HepG2 (cell line): Measurements from ENCODE around the gene NCKAP1. TPM values are rescaled to one million over a fixed set of nuclear protein-coding genes. Genes with fewer than 3 reads are reported as not detected.
A peak's percentile ranks its signal among the peaks of the same experiment; 100 is the strongest.

Source experiments
- ATAC-seq: fragments of 200-7000 bp; cut with Tn5 transposase; 3 replicates; pipeline ENCODE4 v1.9.1; 2020; ENCODE audit warnings: mild to moderate bottlenecking, moderate library complexity
- BruUV-seq: library from RNA; stranded (reverse); fragments of 400-500 nt; replicated peaks from 2 replicates; lab custom pipeline; 2021; lab: Mats Ljungman, UMichigan
- CTCF ChIA-PET: fragments of 300-600 bp; formaldehyde crosslinking; extraction: SDS; loops from one replicate; lab custom pipeline; 2021; ENCODE audit warnings: low total read pairs, inconsistent platforms, low intra/inter-chr PET ratio; lab: Yijun Ruan, JAX
- POLR2A ChIA-PET: fragments of 350-600 bp; sonication (Branson Sonifier 250); formaldehyde crosslinking; loops from one replicate; lab custom pipeline; 2020; ENCODE audit warnings: antibody characterized with exemption, inconsistent platforms; lab: Yijun Ruan, JAX
- DNase-seq: peaks from one replicate; pipeline ENCODE4 v3.0.0-alpha.2; 2015; ENCODE audit warnings: low spot score
- FAIRE-seq: peaks from 3 replicates; lab custom pipeline; 2011; peaks lifted over from hg19 to GRCh38; lab: Jason Lieb, UNC
- H2AFZ ChIP-seq: one replicate; pipeline ENCODE4 v1.6.1; 2011; ENCODE audit warnings: low read length, inconsistent platforms
- H3K27ac ChIP-seq: fragments of 300-600 bp; 3 replicates; pipeline ENCODE4 v1.8.0; 2011; ENCODE audit warnings: mixed run types, mild to moderate bottlenecking, mixed read lengths, low read length, inconsistent platforms; ENCODE audit not compliant: insufficient read depth; ENCODE audit errors: extremely low read length
- H3K27me3 ChIP-seq, 2 experiments: fragments of 200-600 bp in 1 of 2; 2 replicates in 1 of 2; 3 replicates in 1 of 2; pipeline versions ENCODE4 v1.6.0 to v1.8.0; 2011; ENCODE audit warnings: low read length in 2 of 2, mild to moderate bottlenecking in 2 of 2, moderate library complexity in 2 of 2, inconsistent platforms in 1 of 2; ENCODE audit not compliant: insufficient read depth in 2 of 2, control insufficient read depth in 1 of 2
- H3K36me3 ChIP-seq, 2 experiments: fragments of 200-600 bp in 1 of 2; replicated peaks in 1 of 2; 2 replicates in 1 of 2; 3 replicates in 1 of 2; pipeline versions ENCODE4 v1.5.1 to v1.8.0; 2011; ENCODE audit warnings: low read length in 2 of 2, inconsistent platforms in 1 of 2; ENCODE audit not compliant: insufficient read depth in 2 of 2, control insufficient read depth in 1 of 2
- H3K4me1 ChIP-seq: 2 replicates; pipeline ENCODE4 v1.5.1; 2012; ENCODE audit warnings: low read length, inconsistent platforms; ENCODE audit not compliant: insufficient read depth
- H3K4me2 ChIP-seq: 2 replicates; pipeline ENCODE4 v1.6.0; 2011; ENCODE audit warnings: low read depth, low read length, inconsistent platforms
- H3K4me3 ChIP-seq, 3 experiments: fragments of 200-600 bp in 1 of 3; sonication (generic), shearing (Covaris generic) in 1 of 3; replicated peaks in 1 of 3; 2 replicates each; pipeline ENCODE4 v1.5.1; 2011 to 2016; ENCODE audit warnings: low read length in 3 of 3, inconsistent platforms in 2 of 3, low read depth in 2 of 3, mild to moderate bottlenecking in 2 of 3, control low read depth in 1 of 3, mixed read lengths in 1 of 3; ENCODE audit not compliant: insufficient read depth in 1 of 3
- H3K79me2 ChIP-seq: one replicate; pipeline ENCODE4 v1.6.1; 2011; ENCODE audit warnings: low read length, inconsistent platforms; ENCODE audit not compliant: insufficient read depth
- H3K9ac ChIP-seq: 2 replicates; pipeline ENCODE4 v1.6.0; 2011; ENCODE audit warnings: mild to moderate bottlenecking, low read depth, low read length, inconsistent platforms; ENCODE audit not compliant: insufficient read depth
- H3K9me3 ChIP-seq: 2 replicates; pipeline ENCODE4 v1.5.1; 2012; ENCODE audit warnings: mild to moderate bottlenecking, low read length
- H4K20me1 ChIP-seq: 2 replicates; pipeline ENCODE4 v1.6.0; 2011; ENCODE audit warnings: inconsistent platforms, mild to moderate bottlenecking, low read length, moderate library complexity; ENCODE audit not compliant: insufficient read depth
- HNRNPH1 ChIP-seq: fragments of 200-400 bp; formaldehyde crosslinking; optimal IDR thresholded peaks from 2 replicates; pipeline ENCODE3; 2017; ENCODE audit warnings: mild to moderate bottlenecking, low read depth, low read length
- STAG1 ChIP-seq: sonication (generic); formaldehyde crosslinking; IDR thresholded peaks from 2 replicates; pipeline ENCODE4 v1.4.0; 2020; ENCODE audit warnings: missing genetic modification reagents
- WGBS: methylation state at CpG from one replicate; pipeline ENCODE4 v1.1.6; 2017; ENCODE audit warnings: low lambda C conversion rate; 5-methylcytosine and 5-hydroxymethylcytosine counted together
- in situ Hi-C: cut with HindIII; loops from 2 replicates; pipeline ENCODE4 v1.10.0; 2017; ENCODE audit warnings: low pct_unique_long_range_greater_than_20kb; ENCODE audit not compliant: extremely low pct_ligation_motif_present
- intact Hi-C: fragments of 100-400 bp; cut with micrococcal nuclease; formaldehyde crosslinking; loops from one replicate; pipeline ENCODE4 v1.10.0; 2022; ENCODE audit not compliant: unreplicated experiment
- polyA plus RNA-seq, 8 experiments: library from polyadenylated mRNA; depleted of rRNA in 3 of 8; stranded (reverse) in 7 of 8; unstranded in 1 of 8; fragments of >200 nt; fragmentation: Illumina TruSeq in 4 of 8; extraction: Trizol in 4 of 8; gene quantifications; 2 replicates each; pipeline versions ENCODE4 v1.2.1 to v1.2.3, GENCODE V29; 2011 to 2016; ENCODE audit warnings: low read depth in 4 of 8, missing spikeins in 1 of 8, mixed read lengths in 1 of 8; ENCODE audit not compliant: insufficient read depth in 1 of 8
- total RNA-seq, 5 experiments: library from RNA; depleted of rRNA; stranded (reverse); fragments of >200 nt; fragmentation: Illumina TruSeq; extraction: Trizol; gene quantifications; 2 replicates each; pipeline ENCODE4 v1.2.3, GENCODE V29; 2016; ENCODE audit warnings: low read depth in 1 of 5
- TF ChIP-seq, protein P1 (sequence below): sonication (generic); formaldehyde crosslinking; IDR thresholded peaks from 2 replicates; pipeline ENCODE4 v1.4.0; 2020; ENCODE audit warnings: missing genetic modification reagents, borderline replicate concordance
- TF ChIP-seq, protein P2 (sequence below): IDR thresholded peaks from 2 replicates; pipeline ENCODE4 v1.6.1; 2016; ENCODE audit warnings: mild to moderate bottlenecking
- TF ChIP-seq, protein P3 (sequence below): IDR thresholded peaks from 2 replicates; pipeline ENCODE4 v1.6.1; 2016; ENCODE audit warnings: low read depth

NCKAP1 gene
- total and polyA plus RNA-seq, 2 of the 13 experiments (the other 11 are each of a cell fraction or from before 2014, with no cell fraction given): 72.1 to 96.3 TPM

DNA sequence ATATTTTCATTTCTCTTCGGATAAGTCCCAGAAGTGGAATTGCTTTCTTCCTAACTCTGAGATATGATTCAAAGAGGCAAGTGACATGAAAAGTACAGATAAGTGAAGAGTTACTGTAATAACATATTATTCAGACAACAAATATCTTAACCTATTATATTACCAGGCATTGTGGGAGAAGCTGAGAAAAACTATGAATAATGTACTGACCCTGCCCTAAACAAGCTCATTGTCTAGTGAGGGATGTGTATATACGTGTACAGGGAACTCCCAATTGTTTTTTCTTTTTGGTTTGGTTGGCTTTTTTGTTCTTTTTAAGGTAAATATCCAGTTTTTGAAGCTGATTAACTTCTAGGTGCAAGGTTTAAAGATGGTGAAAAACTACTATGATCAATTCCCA lies 26.5 kb downstream of the NCKAP1 start:
- intact Hi-C loops (no loop called here), in situ Hi-C loops (no loop called here)
- CTCF ChIA-PET: no interaction called here
- Histone ChIP-seq H3K27ac (no peak overlapping the region), H3K79me2 (peaks cover 86% of the 10 kb centered on the region), H3K9me3 (no peaks in the 10 kb centered on the region), H3K36me3 (peaks cover 0 to 6% of the 10 kb centered on the region in 2 experiments; a peak in 2 of 5 replicates), H4K20me1 (peaks cover 7% of the 10 kb centered on the region; the same call in 1 of the 2 replicates), H3K9ac (no peak overlapping the region), H2AFZ (no peak overlapping the region)
- no TSS peak for BruUV-seq
- no peak for TF ChIP-seq STAG1 (CRISPR knock-in tag)
- TF ChIP-seq, protein P1, sequence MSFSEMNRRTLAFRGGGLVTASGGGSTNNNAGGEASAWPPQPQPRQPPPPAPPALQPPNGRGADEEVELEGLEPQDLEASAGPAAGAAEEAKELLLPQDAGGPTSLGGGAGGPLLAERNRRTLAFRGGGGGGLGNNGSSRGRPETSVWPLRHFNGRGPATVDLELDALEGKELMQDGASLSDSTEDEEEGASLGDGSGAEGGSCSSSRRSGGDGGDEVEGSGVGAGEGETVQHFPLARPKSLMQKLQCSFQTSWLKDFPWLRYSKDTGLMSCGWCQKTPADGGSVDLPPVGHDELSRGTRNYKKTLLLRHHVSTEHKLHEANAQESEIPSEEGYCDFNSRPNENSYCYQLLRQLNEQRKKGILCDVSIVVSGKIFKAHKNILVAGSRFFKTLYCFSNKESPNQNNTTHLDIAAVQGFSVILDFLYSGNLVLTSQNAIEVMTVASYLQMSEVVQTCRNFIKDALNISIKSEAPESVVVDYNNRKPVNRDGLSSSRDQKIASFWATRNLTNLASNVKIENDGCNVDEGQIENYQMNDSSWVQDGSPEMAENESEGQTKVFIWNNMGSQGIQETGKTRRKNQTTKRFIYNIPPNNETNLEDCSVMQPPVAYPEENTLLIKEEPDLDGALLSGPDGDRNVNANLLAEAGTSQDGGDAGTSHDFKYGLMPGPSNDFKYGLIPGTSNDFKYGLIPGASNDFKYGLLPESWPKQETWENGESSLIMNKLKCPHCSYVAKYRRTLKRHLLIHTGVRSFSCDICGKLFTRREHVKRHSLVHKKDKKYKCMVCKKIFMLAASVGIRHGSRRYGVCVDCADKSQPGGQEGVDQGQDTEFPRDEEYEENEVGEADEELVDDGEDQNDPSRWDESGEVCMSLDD (CRISPR knock-in tag): no peak
- TF ChIP-seq, protein P2, sequence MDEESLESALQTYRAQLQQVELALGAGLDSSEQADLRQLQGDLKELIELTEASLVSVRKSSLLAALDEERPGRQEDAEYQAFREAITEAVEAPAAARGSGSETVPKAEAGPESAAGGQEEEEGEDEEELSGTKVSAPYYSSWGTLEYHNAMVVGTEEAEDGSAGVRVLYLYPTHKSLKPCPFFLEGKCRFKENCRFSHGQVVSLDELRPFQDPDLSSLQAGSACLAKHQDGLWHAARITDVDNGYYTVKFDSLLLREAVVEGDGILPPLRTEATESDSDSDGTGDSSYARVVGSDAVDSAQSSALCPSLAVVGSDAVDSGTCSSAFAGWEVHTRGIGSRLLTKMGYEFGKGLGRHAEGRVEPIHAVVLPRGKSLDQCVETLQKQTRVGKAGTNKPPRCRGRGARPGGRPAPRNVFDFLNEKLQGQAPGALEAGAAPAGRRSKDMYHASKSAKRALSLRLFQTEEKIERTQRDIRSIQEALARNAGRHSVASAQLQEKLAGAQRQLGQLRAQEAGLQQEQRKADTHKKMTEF: no peak
- TF ChIP-seq, all 625 proteins: peak for 0
- DNase-seq: no peak
- ATAC-seq: no peak
- POLR2A ChIA-PET: no interaction called here
- H3K4me3 ChIP-seq: no peak overlapping the region
- no peak overlapping the region for H3K4me2 ChIP-seq
- whole genome bisulfite sequencing: 95% methylated on average over 2 of the region's 2 CpGs
- FAIRE-seq: no peak
- H3K27me3 ChIP-seq: no peaks in the 10 kb centered on the region
- no peaks in the 10 kb centered on the region for H3K4me1 ChIP-seq

DNA sequence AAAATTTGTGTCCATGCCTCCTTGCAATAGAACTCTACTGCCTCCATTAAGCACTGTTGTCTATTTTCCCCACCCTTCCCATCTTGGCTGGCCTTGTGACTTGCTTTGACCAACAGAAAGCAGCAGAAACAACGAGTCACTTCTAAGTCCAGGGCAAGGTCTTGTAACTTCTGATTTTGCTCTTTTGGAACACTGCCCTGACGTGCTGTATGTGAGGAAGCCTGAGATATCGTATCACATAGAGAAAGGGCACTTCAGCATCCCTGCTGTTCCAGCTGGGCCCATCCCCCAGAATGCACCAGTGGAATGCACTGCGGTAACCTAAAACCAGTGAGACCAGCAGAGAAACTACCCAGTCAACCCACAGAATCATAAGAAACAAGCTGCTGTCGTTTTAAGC lies 28.1 kb downstream of the NCKAP1 start:
- Histone ChIP-seq H3K4me2 (no peak overlapping the region), H3K9ac (no peak overlapping the region), H2AFZ (no peak overlapping the region), H3K9me3 (no peaks in the 10 kb centered on the region), H3K36me3 (peaks cover 0 to 6% of the 10 kb centered on the region in 2 experiments; a peak in 2 of 5 replicates), H3K4me3 (no peak overlapping the region), H4K20me1 (peaks cover 14% of the 10 kb centered on the region; the same call in 1 of the 2 replicates), H3K27me3 (no peaks in the 10 kb centered on the region), H3K27ac (no peak overlapping the region), H3K4me1 (no peaks in the 10 kb centered on the region), H3K79me2 (peaks cover 86% of the 10 kb centered on the region)
- in situ Hi-C loops (no loop called here), intact Hi-C loops (no loop called here)
- ChIA-PET CTCF (no interaction called here), POLR2A (no interaction called here)
- TF ChIP-seq, protein P3, sequence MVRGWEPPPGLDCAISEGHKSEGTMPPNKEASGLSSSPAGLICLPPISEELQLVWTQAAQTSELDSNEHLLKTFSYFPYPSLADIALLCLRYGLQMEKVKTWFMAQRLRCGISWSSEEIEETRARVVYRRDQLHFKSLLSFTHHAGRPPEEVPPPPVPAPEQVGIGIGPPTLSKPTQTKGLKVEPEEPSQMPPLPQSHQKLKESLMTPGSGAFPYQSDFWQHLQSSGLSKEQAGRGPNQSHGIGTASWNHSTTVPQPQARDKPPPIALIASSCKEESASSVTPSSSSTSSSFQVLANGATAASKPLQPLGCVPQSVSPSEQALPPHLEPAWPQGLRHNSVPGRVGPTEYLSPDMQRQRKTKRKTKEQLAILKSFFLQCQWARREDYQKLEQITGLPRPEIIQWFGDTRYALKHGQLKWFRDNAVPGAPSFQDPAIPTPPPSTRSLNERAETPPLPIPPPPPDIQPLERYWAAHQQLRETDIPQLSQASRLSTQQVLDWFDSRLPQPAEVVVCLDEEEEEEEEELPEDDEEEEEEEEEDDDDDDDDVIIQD (CRISPR knock-in tag): peak; percentile 59; the same call in 1 of the 2 replicates
- no peak for TF ChIP-seq HNRNPH1
- 96% methylated on average over 5 of the region's 5 CpGs for WGBS
- ATAC-seq: no peak; the same call in 2 of the 3 replicates
- no TSS peak for BruUV-seq
- no peak for DNase-seq
- no peak for FAIRE-seq
